OCI-LY1 (cell line): Measurements from ENCODE around the gene CLEC3A.

Source experiments
- CTCF ChIP-seq: fragments of 200-600 bp; sonication (generic), shearing (Covaris generic); IDR thresholded peaks from 2 replicates; pipeline ENCODE4 v1.5.1; 2017; ENCODE audit warnings: mild to moderate bottlenecking, antibody characterized with exemption, low read length, moderate library complexity, mixed read lengths
- EZH2 ChIP-seq: fragments of 200-600 bp; sonication (generic), shearing (Covaris generic); IDR thresholded peaks from 2 replicates; pipeline ENCODE4 v1.8.0; 2017; ENCODE audit warnings: borderline replicate concordance, mixed run types, mild to moderate bottlenecking, antibody characterized with exemption, low read length, moderate library complexity, mixed read lengths

- TF ChIP-seq CTCF (no peak), EZH2 (no peak)
Observed at GRCh38 chr16:77995843-77996455, 26.4 kb upstream of the CLEC3A start.
